A172 (cell line): ENCODE data around the gene GARIN5A. TPM values are rescaled to one million over a fixed set of nuclear protein-coding genes. Genes with fewer than 3 reads are reported as not detected.

ENCODE experiments used
- DNase-seq: peaks from one replicate; pipeline ENCODE4 v3.0.0-alpha.2; 2015; ENCODE audit warnings: low spot score
- total RNA-seq: library from RNA; depleted of rRNA; stranded (reverse); fragments of >200 nt; shearing (Covaris generic); gene quantifications from 2 replicates; pipeline ENCODE4 v1.2.3, GENCODE V29; 2014; rRNA removed

Gene GARIN5A
- 1.6 TPM in 1 of 2 replicates, not detected in the other for total RNA-seq

- DNase-seq: peak; percentile 70
Measured at GRCh38 chr19:50476224-50476906, at the start of gene GARIN5A, which contains the start of gene EMC10. GARIN5A (minus strand) TSS chr19:50476848; CDS start chr19:50476388, 460 bp downstream. EMC10 (plus strand) TSS chr19:50476507; CDS start chr19:50476545, 38 bp downstream.

GRCh38 chr19:50522881-50523280 is 46.2 kb upstream of the GARIN5A start:
- DNase-seq: no peak

GRCh38 chr19:50520822-50521465 is 44.3 kb upstream of the GARIN5A start:
- no peak for DNase-seq

- no peak for DNase-seq
Measured at GRCh38 chr19:50519006-50519575, 42.4 kb upstream of the GARIN5A start.

GRCh38 chr19:50518091-50519005 is 41.7 kb upstream of the GARIN5A start:
- DNase-seq: no peak

GRCh38 chr19:50517704-50518075 is 41.0 kb upstream of the GARIN5A start:
- no peak for DNase-seq

- no peak for DNase-seq
Measured at GRCh38 chr19:50516964-50517703, 40.5 kb upstream of the GARIN5A start.

GRCh38 chr19:50516456-50516855 is 39.8 kb upstream of the GARIN5A start:
- DNase-seq: no peak

- DNase-seq: no peak
Measured at GRCh38 chr19:50515168-50515561, 38.5 kb upstream of the GARIN5A start.

- no peak for DNase-seq
Measured at GRCh38 chr19:50514346-50515167, 37.9 kb upstream of the GARIN5A start.

GRCh38 chr19:50513746-50514345 is 37.2 kb upstream of the GARIN5A start, which contains the start of gene ASPDH:
ASPDH (minus strand) TSS chr19:50513913; CDS start chr19:50513823, 90 bp downstream.
- DNase-seq: no peak

- DNase-seq: no peak
Measured at GRCh38 chr19:50512999-50513745, 36.5 kb upstream of the GARIN5A start.

- no peak for DNase-seq
Measured at GRCh38 chr19:50512112-50512998, 35.7 kb upstream of the GARIN5A start.

GRCh38 chr19:50511069-50511822 is 34.6 kb upstream of the GARIN5A start, which contains the start of gene JOSD2:
JOSD2 (minus strand) TSS chr19:50511191; CDS start chr19:50510431, 760 bp downstream.
- peak; percentile 99 for DNase-seq

- no peak for DNase-seq
Measured at GRCh38 chr19:50510700-50511068, 34.0 kb upstream of the GARIN5A start.

- no peak for DNase-seq
Measured at GRCh38 chr19:50510121-50510670, 33.5 kb upstream of the GARIN5A start.

- DNase-seq: no peak
Measured at GRCh38 chr19:50509366-50509765, 32.7 kb upstream of the GARIN5A start.
